Stimulated activated CD8-positive, alpha-beta memory T cell treated with anti-CD3 and anti-CD28 coated beads, Interleukin-4, amount 100 ng/mL, for 4 hours (primary cell): Measurements from ENCODE around the gene MDM2.
"Not testable (repeated sequence)": the region's sequence is repeated elsewhere in the genome, so short reads cannot be mapped to it uniquely, and the experiment has no call there.

Experiments used
- DNase-seq, 2 donors: peaks; one replicate each; pipeline ENCODE4 v3.0.0-alpha.2; 2020; ENCODE audit warnings: low read depth in 2 of 2, low spot score in 1 of 2

MDM2 gene

DNA sequence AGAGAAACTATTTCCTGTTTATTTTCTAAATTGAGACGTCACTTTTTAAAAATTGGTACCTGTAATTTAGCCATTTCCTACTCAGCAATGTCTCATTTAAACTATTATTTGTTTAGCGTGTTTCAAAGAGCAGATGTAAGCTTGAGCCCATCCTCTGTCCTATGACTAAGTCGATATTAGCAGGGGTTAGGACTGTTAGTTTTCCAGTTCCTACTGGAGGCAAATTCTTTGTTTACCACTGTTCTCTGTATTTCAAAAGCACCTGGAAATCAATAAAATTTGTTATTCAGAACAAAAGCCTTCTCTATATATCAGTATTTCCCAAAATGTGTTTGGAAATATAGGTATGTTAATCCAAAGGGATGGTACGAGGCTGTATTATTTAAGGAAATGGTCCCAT lies 42.4 kb downstream of the MDM2 start:
- DNase-seq: no peak

DNA sequence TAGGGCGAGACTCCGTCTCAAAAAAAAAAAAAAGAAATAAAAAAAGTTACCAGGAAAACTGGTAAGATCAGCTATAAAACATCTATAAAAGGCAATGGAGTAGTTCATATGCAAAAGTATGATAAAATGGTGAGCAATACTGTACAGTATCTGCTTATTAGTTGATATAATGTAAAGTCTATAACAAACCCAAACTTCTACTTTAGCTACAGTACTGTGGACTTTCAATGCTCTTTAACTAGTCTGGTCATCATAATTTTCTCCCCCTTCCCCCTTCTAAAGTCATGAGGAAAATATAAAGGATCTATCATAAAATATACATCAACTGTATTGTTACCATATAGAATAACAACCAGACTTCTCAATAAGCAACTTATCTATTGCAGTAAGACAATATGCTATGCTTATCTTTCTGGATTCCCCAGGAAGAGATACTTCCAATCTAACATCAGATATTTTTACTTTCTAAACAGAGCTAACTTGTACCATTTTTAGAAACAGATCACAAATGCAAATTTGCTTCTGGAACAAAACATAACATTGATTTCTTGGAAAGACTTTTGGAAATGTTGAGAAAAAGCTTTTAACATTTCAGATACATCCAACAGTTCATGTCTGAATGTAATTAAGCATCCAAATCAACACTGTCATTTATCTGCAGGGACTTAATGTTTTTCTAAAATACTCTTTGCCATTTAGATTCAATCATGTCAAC lies 43.8 kb downstream of the MDM2 start:
- no peak for DNase-seq

DNA sequence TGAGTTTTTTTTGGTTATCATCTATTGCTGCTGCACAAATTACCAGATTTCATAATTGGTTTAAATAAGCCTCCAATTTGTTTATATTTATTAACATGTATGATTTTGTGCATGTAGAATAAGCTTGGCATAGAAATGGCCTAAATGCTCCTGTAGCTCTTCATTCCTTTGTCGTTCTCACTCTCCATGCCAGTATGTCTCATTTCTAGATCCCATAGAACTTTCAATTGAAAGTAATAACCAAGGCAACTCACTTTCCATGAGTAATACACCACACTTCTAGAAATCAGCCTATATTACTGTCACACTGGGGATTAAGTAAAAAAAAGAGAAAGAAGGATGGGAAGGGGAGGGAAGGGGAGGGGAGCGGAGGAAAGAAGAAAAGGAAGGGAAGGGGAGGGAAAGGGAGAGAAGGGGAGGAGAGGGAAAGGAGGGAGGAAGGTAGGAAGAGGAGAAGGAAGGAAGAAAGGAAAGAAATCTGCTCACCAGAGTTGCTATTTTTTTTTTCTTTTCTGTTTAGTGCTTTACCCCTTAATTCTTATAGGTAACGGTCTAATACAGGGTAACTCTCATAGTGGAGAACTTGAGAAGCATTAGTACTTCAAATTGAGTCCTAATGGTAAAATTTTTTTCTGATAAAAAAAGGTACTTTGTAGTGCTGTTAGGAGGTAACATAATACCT lies 45.6 kb downstream of the MDM2 start:
- DNase-seq: no peak

DNA sequence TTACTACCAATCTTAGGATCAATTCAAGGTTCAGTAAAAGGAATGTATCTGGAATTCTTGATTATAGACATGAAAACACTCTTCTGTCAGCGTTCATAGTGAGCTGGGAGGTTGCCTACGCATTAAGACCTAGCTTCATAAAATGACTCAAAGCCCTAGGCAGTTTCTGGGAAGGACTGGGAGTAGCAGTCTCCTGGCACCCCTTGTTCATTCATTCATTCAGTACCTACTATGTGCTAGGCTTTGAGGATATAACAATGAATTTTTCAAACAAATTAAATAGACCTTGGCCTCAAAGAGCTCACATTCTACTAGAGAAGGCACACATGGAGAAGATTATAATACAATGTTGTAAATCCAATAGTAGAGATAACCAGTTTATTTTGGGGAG lies 46.1 kb downstream of the MDM2 start:
- no peak for DNase-seq

DNA sequence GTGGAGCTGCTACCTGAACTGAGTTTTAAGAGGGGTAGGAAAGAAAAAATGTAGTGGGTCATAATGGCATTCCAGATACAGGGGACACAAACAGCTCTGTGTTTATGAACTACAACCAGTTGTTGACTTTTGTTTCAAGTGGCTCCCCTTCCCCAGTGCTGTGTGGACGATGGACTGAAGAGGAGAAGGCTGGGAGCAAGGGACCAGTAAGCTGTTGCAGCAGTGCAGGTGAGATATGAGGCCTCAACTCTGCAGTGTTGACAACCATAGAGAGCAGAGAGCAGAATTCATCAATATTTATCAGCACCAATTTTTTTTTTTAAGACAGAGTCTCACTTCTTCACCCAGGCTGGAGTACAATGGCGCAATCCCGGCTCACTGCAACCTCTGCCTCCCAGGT lies 46.6 kb downstream of the MDM2 start:
- DNase-seq: no peak

DNA sequence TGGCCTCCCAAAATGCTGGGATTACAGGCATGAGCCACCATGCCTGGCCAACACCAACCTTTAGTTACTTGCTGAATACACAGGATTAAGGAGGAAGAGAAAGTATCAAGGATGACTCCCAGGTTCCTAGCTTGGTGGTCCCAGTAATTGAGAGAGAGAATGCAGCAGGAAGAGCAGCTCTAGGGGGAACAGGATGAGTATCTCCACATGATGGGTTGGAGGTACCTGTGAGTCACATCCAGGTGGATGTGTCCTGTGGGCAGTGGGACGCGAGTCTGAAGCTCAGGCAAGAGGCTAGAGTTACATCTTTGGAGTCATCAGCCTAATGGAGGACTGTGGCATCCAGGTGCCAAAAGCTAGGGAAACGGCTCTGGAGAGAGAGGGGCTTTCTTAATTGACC lies 47.1 kb downstream of the MDM2 start:
- DNase-seq: no peak

DNA sequence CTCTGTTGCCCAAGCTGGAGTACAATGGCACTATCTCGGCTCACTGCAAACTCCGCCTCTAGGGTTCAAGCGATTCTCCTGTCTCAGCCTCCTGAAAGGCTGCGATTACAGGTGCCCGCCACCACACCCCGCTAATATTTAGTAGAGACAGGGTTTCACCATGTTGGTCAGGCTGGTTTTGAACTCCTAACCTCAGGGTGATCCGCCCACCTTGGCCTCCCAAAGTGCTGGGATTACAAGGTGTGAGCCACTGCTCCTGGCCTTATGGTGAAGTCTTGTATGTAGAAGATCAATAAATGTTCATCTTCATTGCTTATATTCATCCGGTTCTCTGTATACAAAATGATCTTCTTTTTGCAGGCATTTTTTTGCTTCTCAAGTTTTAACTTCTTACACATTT lies 47.8 kb downstream of the MDM2 start:
- DNase-seq: no peak

DNA sequence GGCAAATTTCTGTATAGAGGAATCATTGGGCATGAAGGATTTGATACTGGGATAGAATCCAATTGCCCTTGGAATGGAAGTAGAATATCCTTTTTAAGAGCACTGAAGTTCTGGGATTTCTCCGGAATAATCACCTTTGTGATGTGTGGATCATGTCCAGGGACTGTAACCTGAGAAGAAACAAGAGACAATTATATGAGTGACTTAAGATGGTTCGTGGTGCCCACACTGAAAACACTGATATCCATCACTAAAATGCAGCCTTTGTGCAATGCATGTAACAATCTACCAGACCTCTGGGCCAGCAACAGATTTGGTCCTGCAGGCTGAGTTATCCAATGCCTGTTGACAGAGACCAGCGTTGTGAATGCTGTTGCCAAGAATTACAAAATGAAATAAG lies 48.5 kb downstream of the MDM2 start:
- DNase-seq: no peak

DNA sequence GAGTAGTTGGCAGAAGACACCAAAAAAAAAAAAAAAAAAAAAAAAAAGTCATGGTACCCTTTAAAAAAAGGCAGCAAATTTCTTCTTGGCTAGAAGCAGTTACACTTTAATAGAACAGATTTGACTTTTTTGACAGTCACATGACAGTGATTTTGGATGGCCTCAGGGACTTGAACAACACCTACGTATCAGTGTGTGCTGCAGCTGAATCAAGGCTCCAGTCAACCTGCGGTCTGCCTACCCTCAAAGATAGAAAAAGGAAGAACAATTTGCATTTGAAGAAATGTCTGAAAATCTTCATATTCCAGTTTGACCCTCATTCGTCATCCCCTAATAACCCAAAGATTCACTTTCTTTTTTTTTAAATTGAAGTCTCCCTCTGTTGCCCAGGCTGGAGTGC lies 53.9 kb downstream of the MDM2 start:
- no peak for DNase-seq

DNA sequence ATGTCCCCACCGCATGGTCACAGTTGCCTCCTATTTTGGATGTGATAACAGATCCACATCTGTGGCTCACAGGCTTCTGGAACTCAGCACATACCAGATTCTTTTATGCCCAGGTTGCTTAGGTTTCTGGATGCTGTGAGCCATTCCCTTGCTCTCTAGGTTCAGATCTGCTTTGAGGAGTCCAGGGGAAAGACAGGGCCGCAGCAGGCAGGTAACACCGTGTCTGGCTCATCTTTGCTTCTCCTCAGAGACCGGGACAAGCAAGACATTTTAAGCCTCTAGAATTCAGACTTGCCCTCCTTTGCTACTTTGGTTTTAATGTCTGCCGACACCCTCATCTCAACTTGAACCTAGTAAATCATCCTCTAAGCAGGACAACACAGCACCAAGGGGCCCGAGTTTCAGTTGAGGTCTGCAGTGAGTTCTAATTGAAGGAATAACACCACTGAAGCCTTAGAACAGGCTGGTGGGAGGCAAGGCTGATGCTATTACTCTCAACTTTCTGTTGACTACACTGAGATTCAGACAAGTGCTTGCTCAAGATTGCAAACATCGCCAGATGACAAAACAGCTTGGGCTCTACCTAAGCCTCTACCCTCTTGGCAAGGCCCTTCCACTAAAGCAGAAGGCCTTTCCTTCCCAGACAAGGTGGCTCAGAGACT lies 55.3 kb downstream of the MDM2 start:
- no peak for DNase-seq

DNA sequence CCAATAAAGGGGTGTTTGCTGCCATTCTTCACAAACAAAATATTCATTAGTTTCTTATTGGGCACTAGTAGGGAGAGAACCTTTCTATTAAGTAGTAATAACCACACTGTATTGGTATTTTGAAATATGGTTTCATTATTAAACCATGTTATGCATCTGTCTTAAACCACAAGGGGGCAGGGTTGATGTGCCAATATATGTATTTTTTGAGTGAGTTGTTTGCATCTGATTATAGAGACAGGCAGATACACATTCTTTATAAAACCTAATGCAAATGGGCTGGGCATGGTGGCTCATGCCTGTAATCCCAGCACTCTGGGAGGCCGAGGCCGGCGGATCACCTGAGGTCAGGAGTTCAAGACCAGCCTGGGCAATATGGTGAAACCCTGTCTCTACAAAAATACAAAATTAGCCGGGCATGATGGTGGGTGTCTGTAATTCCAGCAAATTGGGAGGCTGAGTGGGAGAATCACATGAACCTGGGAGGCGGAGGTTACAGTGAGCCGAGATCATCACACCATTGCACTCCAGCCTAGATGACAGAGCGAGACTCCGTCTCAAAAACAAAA lies 56.0 kb downstream of the MDM2 start:
- not testable (repeated sequence) for DNase-seq

DNA sequence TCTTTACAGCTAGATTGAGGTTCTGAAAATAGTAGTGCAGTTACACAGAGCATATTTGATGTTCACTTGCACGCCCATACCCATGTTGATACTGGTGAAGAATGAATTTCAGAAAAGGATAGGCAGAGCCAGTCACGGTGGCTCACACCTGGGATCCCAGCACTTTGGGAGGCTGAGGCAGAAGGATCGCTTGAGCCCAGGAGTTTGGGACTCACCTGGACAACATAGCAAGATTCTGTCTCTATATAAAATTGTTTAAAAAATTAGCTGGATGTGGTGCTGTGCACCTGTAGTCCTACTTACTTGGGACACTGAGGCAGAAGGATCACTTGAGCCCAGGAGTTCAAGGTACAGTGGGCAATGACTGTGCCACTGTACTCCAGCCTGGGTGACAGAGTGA lies 56.6 kb downstream of the MDM2 start:
- DNase-seq: no peak

DNA sequence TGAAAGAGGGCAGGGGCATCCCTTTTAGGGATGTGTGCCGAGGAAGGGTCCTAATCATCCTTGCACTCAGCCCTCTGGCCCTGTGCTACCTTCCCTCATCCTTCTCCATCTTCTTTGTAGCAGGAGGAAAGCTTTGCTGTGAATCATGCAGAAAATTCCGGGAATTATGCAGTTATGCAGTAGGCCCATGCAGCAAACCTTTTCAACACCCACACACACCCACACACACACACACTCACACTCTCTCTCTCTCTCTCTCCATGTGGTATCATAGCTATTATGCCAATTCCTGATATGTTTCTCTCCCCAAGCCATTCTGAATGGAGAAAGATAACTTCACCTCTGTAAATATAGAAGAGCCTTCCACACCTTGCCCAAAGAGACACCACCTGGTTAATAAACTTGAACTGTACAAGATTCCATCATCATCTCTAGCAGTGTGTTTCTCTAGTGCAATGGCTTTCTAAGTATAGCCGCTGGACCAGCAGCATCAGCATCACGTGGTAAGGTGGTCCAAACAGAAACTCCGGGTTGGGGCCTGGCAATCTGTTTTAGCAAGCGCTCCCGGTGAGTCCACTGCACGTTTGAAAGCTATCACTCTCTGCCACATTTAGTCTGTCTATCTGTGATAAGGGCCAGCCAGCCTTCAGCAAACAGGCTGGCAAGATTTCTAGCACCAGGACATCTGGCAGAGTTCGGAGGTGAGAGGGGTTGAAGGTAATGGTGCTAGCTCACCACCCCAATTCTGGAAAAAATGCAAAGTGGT lies 57.6 kb downstream of the MDM2 start:
- no peak for DNase-seq

DNA sequence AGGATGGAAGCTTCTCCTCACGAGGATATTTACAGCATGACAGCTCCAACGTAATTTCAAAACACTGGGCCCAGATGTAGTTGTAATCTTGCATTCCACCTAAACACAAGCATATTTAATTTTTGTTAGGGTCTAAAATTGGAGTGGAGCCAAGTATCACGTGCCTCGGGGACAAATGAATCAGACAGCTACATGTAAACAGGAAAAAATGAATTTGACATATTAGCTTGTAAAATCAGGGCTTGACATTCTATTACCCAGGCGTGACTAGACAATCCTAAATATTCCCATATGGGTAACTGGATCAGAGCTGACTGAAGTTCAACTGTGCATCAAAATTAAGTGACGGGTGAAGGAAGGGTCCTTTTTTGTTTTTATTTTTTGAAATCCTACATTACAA lies 59.0 kb downstream of the MDM2 start:
- DNase-seq: no peak

DNA sequence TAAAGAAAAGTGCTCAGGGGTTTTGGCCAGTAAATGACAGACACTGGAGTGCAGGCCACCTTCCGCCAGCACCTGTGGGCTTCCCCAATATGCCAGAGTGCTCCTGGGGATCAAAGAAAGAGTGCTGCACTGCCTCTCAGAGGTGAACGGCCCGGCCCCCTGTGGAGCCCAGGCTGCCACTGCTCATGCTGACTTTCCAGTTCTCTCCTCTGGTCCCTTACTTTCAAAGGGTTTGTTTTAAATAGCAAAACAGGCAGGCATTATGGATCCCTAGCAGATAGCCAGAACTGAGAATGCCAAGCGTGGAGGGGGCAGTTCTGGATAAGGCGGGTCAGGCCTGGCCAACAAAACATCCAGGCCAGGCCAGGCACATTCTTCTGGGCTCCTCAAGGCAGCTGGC lies 59.6 kb downstream of the MDM2 start:
- no peak for DNase-seq

DNA sequence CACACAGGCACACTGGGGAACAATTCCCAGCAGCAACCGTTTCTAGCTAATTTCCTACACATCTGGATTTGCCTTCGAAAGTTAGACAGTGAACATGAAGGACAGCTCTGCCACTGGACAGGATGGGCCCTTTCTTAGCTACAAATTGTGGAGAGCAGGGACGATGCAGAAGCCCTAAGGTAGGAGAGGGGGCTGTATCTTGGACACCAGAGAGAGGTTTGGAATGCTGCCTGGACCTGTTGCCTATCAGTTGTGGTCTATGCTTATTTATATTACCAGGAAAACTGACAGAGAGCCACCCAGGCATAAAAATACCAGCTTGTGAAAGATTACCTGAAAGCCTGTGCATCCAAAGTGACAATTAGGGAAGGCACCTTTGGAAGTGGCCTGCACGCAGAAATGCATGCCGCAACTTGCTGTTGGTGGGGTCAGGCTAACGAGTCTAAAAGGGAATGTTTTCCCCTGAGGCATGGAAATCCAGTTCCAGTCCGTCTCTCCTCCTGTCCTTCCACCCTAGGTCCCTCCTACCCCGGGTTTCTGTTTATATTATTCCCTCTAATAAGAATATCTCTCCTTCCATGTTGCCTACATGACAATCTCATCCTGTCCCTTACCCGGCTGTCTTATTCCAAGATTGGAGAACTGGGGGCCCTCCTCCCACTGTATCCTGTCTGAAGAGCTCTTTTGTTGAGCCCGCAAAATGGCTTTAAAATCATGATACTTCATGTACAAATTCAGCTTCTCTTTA lies 60.2 kb downstream of the MDM2 start:
- no peak for DNase-seq

DNA sequence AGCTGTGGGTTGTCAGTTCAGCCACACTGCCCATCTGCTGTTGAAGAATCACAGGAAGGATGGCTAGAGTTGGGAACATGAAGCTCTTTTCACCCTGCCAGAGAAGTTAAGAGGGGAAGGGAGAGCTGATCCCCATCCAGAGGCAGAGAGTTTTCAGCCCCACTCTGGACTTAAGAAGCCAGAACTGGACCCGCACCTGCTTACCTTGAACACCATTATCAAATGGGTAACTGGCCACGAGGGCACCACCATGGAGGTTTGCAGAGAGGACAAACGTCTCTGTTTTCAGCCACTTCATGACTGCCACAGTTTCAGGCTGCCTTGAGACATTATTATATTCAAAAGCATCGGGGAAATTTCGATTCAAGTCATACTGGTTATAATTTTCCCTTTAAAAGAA lies 62.0 kb downstream of the MDM2 start:
- no peak for DNase-seq

DNA sequence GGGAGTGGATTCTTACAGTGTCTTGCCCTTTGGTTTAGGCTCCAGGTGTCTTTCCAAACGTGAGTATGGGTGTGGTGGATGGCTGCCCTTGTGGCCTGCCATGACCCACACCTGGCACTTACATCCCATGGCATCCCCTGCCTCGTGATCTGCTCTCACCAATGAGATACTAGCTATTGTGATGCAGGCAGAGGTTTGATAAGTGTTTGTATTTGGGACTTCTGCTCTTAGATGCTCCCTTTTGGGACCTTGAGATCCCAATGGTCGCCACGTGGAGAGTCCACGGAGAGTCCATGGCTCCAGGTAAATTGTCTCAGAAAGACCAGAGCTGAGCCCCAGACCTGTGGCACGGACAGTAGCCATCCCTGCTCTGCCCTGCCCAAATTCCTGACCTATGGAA lies 62.5 kb downstream of the MDM2 start:
- no peak for DNase-seq

DNA sequence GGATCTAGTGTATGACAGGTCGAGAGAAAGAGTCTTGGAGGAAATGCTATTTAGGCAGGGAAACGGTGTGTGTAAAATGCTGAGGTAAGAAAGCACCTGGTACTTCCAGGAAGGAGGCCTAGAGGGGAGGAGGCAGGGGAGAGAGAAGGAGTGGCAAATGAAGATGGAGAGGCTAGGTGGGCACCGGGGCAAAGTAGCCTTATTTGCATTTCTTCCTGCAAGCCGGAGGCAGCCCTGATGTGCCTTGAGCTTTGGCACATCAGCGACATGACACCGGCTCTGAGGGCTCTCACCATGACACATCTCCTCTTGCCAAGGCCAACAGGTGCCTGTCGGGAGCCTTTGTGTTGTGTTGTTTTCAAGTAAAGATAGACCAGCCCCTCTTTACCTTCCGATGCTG lies 63.4 kb downstream of the MDM2 start:
- DNase-seq: no peak

DNA sequence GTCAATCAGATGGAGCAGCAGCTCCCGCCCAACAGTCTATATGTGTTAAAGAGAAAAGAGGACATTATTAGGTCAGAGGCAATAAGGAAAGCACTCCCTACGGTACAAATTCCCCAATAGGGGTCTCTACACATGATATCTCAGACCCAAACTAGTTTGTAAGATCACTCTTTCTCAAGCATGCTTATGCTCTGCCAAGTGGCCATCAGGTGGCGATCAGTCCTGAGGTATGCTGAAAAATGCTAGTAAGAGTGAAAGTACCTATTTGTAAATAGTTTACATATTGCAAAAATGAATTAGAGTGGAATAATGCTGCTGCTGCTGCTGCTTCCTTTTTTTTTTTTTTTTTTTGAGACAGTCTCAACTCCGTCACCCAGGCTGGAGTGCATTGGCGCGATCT lies 63.9 kb downstream of the MDM2 start:
- no peak for DNase-seq

DNA sequence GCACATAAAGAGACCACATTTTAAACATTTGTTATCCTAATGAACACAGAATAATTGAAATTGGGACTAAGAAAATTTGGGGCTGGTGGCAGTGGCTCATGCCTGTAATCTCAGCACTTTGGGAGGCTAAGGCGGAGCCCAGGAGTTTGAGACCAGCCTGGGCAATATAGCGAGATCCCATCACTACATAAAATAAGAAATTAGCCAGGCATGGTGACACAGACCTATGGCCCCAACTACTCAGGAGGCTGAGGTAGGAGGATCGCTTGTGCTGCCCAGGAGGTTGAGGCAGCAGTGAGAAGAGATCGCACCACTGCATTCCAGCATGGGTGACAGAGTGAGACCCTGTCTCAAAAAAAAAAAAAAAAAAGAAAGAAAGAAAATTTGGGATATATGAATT lies 65.3 kb downstream of the MDM2 start:
- no peak for DNase-seq
